GM21423 (cell line): Measurements from ENCODE around the gene SEMA4D.
A peak's percentile ranks its signal among the peaks of the same experiment; 100 is the strongest.

Experiments used
- ATAC-seq: cut with Tn5 transposase; IDR thresholded peaks from one replicate; pipeline ENCODE4 v1.9.1; 2021; ENCODE audit warnings: mild to moderate bottlenecking, moderate library complexity; ENCODE audit not compliant: unreplicated experiment

Gene SEMA4D, protein sequence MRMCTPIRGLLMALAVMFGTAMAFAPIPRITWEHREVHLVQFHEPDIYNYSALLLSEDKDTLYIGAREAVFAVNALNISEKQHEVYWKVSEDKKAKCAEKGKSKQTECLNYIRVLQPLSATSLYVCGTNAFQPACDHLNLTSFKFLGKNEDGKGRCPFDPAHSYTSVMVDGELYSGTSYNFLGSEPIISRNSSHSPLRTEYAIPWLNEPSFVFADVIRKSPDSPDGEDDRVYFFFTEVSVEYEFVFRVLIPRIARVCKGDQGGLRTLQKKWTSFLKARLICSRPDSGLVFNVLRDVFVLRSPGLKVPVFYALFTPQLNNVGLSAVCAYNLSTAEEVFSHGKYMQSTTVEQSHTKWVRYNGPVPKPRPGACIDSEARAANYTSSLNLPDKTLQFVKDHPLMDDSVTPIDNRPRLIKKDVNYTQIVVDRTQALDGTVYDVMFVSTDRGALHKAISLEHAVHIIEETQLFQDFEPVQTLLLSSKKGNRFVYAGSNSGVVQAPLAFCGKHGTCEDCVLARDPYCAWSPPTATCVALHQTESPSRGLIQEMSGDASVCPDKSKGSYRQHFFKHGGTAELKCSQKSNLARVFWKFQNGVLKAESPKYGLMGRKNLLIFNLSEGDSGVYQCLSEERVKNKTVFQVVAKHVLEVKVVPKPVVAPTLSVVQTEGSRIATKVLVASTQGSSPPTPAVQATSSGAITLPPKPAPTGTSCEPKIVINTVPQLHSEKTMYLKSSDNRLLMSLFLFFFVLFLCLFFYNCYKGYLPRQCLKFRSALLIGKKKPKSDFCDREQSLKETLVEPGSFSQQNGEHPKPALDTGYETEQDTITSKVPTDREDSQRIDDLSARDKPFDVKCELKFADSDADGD

GRCh38 chr9:89497978-89498851 lies at the start of gene SEMA4D:
Gene SEMA4D (minus strand): TSS chr9:89498113. CDS start chr9:89405456, 92,657 bp downstream.
- ATAC-seq, result peak; percentile 27

DNA sequence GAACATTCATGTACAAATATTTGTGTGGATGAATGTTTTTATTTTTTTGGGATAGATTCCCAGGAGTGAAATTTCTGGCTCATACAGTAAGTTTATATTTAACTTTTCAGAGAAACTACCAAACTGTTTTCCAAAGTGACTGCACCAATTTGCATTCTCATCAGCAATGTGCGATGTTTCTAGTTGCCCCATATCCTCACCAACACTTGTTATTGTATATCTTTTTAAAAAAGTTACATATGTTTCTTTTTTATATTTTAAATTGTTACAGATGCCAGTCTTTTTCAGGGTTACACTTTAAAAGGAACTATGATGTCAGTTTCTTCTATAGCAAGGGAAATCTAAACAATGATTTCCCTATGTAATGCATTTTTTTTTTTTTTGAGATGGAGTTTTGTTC lies 49.1 kb upstream of the SEMA4D start:
- no peak for ATAC-seq

GRCh38 chr9:89544279-89544661 lies 46.4 kb upstream of the SEMA4D start:
- ATAC-seq, result no peak

DNA sequence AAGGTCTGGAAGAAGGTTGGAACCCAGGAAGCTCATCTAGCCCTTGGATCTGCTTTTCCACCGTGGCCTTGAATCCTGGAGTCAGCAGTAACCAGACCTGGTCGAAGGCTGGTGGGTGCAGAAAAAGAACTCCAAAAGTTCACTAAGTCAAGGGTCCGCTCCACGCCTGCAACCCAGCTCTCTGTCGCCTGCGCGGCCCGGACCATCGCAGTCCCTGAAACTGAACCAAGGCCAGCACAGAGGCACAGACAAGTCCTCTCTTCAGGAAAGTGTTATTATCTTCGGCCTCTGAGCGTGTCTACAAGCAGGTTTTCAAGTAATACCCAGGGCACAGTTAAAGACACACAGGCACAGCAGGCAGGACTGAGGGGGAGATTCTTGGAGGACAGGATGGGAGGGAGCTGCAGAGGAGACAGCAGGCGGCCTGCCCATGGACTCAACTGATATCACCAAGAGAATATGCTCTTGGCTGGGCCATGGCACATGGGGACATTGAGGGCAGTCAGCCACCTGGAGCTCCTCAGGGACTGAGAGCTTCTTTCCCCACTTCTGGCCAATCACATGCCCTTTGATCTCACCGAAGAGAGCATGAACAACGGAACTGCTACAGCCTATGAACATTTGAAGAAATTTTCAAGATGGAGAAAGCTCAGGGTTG lies 45.8 kb upstream of the SEMA4D start:
- ATAC-seq, result no peak

GRCh38 chr9:89543111-89543510 lies 45.2 kb upstream of the SEMA4D start:
- ATAC-seq, result no peak

- peak; percentile 87 for ATAC-seq
Measured at GRCh38 chr9:89542401-89543021, 44.6 kb upstream of the SEMA4D start.

DNA sequence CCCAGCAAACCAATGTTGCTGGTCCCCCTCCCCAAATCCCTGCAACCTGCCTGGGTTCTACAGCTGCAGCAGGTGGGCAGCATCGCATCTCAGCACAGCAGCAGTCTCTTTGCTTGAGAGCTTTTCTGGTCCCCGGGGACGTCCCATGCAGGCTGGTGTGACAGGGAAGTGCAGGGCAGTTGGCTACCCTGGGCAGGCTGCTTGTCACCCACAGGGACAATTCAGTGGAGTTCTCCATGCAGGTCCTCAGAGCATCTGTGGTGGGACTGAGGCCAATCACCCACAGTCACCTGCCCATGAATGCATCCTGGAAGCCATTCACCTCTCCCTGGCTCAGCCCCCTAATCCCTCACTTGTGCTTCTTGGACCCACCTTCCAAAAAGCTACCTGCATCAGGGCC lies 43.9 kb upstream of the SEMA4D start:
- ATAC-seq, result no peak

GRCh38 chr9:89539374-89539773 lies 41.5 kb upstream of the SEMA4D start:
- no peak for ATAC-seq

DNA sequence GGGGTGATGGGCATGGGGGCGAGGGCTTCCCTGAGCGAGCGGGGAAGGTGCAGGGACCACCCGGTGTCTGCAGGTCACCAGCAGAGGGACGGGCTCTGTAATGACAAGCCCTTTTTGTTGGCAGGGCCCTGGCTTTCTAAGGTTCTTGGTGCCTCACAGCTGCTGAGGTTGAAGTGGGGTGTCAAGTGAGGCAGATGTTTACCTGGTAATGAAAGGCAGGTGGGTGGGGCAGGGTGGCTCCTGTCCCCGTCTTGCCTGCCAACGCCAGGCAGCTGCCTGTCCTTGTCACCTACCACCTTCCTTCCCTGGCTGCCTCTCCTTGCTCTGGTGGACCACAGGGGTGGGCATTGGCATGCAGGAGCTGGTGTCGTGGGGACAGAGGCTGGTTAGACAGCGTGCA lies 41.0 kb upstream of the SEMA4D start:
- ATAC-seq, result no peak

- no peak for ATAC-seq
Measured at GRCh38 chr9:89537166-89537565, 39.3 kb upstream of the SEMA4D start.

DNA sequence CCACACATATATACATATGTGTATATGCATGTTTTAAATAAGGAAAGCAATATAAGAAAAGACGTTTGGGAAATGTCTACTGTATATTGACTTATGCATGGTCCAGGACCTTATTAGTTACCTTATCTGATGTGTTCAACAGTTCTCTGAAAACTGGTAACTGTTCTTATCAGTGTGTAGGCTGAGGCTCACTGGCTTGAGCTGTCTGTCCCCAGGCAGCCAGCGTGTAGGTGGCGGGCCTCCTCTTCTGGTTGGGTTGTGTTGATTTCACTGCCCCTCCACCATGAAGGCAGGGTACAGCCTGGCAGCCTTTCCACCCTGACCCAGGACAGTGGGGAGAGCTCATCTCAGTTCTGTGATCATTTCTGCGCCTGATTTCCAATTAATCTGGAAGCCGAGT lies 38.7 kb upstream of the SEMA4D start:
- peak; percentile 38 for ATAC-seq

- ATAC-seq, result peak; percentile 60
Measured at GRCh38 chr9:89536145-89536574, 38.2 kb upstream of the SEMA4D start.

DNA sequence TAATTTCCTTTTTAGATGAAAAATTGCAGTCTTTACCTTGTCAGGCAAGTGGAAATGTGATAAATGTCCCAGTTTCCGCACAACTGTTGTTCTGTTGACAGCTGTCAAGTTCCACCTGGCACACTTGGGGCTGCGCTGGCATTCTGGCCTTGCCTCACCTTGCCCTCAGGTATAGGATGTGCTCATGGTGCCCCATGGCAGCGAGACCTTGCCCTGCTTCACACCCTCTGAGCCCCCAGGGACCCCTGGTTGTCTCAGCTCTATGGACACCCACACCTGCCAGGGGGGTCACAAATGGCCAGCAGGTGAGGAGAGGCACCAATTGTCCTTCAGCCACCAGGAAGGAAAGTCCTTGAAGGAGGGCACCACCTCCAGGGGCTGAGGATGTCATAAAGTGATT lies 37.5 kb upstream of the SEMA4D start:
- no peak for ATAC-seq

DNA sequence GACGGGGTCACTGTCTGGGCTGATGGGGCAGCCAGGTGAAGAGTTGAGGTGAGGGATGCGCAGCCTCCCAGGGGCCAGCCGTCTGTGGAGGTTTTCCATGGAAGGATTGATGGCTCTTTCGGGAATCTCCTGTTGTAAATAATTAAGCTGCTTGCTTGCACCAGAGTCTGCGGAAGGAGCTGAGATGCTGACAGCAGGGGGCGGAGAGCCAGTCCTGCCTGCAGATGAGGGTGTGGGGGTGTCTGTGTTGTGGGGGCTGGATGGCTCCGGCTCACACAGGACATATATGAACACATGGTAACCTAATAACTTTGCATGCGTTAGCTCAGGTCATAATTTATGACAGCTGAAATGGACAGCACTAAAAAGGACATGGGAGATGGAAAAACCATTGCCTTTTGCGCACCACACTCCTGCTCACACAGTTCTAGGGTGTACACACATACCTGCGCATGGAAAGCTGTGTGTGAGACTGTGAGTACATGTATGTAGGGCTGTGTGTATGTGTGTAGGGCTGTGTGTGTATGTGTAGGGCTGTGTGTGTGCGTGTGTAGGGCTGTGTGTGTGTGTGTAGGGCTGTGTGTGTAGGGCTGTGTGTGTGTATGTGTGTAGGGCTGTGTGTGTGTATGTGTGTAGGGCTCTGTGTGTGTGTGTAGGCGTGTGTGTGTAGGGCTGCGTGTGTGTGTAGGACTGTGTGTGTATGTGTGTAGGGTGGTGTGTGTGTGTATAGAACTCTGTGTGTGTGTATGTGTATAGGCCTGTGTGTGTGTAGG lies 36.8 kb upstream of the SEMA4D start:
- ATAC-seq, result no peak

DNA sequence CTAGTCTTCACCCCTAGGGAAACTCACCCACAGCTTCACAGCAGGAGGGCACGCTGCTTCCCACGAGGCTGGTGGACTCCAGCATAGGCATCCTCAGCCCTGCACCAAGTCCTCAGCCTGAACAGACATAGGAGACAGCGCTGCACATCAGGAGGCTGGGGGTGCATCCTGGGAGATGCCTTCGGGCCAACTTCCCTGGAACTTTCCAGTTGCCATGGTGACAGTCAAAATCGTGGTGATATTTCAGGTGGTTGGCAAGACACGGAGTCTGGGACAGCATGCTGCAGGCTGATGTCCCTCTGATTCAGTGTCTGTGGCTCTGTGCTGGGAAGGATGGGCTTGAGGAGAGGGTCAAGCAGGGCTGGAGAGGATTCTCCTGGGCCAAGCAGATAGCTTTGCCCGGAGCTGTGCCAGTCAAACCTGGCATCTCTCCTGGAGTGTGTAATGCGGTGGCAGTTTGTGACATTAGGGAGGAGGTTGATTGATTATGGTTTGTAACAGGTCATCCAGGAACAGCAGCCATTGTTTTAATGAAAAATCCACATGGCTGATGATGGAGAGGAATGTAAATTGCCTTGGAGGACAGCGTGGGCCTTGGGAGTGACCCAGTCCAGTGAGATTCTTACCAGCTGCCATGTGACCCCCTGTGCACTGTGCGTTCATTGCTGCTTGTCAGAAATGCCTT lies 35.6 kb upstream of the SEMA4D start:
- ATAC-seq, result no peak

GRCh38 chr9:89532944-89533343 lies 35.0 kb upstream of the SEMA4D start:
- ATAC-seq, result no peak

DNA sequence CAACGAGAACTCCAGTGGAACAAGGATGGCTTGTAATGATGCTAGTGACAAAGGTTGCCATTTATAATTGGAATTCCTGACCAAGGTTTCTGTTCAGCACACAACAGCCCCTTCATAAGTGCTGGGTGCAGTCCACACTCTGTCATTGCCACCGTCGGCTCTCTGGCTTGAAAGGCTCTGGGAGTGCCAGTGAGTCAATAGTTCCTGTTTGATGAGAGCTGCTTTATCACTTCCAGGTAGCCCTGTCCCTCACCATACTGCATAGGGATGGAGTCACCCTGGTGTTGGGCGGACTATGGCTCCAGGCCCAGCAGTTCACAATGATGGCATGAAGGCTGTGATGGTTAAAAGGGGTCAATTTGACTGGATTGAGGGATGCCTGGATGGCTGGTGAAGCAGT lies 34.6 kb upstream of the SEMA4D start:
- ATAC-seq, result no peak

DNA sequence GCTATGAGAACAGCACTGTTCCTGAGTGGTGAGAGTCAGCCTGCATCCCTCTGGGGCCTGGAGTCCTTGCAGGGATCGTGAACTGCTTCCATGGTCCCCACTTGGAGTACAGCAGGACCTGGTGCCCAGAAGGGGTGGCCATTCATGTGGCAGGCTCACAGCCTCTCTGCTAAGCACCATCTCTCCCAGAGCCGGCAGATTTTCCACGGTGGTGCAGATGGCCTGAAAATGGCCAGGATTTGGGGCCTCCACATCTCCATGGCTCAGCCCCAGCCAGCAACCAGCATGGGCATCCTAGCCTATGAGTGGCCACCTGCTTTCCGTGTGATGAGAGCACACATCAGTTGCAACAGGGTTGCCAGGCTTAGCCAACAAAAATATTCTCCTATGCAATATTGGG lies 33.9 kb upstream of the SEMA4D start:
- ATAC-seq, result no peak

DNA sequence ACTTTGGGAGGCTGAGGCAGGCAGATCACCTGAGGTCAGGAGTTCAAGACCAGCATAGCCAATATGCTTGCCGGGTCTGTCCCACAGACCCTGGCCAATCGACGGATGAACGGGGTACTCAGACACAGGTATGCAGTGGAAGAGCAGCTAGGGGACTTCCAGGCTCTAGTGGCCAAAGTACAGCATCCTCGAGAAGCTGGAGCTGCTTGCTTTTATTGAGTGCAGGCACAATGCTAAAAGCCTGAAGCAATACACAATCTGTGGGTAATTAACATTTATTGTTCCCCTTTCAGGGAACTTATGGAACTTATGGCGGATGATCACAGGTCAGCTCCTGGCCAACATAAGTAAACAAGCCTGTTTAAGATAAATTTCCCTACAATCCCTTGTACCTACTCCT lies 32.8 kb upstream of the SEMA4D start:
- no peak for ATAC-seq
